Fibroblast of skin of abdomen (primary cell): ENCODE data around the gene METTL8.
"Not testable (repeated sequence)": the region's sequence is repeated elsewhere in the genome, so short reads cannot be mapped to it uniquely, and the experiment has no call there.

Source experiments
- DNase-seq: peaks from one replicate; pipeline ENCODE4 v3.0.0-alpha.2; 2013

Gene METTL8

DNA sequence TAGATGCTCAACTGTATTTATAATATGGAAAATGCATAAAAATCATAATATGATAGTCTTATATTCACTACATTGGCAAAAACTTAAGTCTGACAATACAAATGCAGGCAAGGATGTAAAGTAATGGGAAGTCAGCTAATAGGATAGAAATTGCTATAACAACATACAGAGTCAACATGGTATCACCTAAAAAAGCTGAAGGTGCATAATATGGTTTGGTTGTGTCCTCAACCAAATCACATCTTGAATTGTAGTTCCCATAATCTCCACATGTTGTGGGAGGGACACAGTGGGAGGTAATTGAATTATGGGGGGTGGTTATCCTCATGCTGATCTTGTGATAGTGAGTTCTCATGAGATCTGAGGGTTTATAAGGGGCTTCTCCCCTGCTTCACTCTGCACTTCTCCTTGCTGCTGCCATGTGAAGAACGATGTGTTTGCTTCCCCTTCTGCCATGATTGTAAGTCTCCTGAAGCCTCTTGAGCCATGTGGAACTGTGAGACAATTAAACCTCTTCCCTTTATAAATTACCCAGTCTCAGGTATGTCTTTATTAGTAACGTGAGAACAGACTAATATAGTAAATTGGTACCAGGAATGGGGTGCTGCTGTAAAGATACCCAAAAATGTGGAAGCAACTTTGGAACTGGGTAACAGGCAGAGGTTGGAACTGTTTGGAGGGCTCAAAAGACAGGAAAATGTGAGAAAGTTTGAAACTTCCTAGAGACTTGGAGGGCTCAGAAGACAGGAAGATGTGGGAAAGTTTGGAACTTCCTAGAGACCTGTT, 10.9 kb downstream of the METTL8 start:
- not testable (repeated sequence) for DNase-seq

DNA sequence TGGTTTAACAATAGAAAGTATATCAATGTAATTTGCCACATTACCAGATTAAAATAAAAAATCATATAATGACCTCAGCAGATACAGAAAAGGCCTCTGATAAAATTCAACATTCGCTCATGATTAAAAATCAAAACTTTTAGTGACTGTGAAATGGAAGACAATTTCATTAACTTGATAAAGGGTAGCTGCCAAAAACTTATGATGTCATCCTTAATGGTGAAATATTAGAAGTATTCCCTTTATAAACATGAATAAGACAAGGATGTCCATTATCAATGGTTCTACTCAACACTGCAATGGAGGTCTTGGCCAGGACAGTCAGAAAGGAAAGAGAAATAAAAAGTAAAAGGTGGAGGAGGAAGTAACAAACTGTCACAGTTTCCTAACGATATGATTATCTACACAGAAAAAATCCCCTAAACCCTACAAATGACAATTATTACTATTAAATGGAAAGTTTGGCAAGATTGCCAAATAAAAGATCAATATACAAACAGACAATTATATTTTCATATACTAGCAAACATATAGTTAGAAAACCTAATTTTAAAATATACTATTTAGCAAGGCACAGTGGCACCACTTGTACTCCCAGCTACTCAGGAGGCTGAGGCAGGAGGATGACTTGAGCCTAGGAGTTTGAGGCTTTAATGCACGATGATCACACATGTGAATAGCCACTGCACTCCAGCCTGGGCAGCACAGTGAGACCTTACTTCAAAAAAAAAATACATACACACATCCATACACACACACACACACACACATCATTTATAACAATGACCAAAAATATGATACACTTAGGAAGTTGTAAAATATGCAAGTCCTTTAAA, 12.8 kb downstream of the METTL8 start:
- no peak for DNase-seq

DNA sequence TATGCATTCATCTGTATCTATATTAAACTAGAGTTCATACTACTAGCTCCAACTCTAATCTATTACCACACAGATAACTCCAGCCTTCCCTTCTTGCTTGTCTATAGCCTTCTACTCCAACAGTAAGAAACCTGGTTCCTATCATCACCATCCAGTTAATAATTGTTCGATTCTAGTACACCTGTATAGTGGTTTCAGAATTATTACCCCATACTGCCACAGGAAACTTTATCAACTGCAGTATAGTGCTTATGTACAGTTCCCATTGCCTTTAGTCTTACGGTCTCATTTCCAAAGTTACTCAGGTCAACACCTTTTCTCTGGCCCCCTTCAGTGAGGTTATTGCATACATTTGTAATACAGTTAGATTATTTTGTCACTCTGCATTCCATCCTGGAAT, 14.5 kb downstream of the METTL8 start:
- no peak for DNase-seq

DNA sequence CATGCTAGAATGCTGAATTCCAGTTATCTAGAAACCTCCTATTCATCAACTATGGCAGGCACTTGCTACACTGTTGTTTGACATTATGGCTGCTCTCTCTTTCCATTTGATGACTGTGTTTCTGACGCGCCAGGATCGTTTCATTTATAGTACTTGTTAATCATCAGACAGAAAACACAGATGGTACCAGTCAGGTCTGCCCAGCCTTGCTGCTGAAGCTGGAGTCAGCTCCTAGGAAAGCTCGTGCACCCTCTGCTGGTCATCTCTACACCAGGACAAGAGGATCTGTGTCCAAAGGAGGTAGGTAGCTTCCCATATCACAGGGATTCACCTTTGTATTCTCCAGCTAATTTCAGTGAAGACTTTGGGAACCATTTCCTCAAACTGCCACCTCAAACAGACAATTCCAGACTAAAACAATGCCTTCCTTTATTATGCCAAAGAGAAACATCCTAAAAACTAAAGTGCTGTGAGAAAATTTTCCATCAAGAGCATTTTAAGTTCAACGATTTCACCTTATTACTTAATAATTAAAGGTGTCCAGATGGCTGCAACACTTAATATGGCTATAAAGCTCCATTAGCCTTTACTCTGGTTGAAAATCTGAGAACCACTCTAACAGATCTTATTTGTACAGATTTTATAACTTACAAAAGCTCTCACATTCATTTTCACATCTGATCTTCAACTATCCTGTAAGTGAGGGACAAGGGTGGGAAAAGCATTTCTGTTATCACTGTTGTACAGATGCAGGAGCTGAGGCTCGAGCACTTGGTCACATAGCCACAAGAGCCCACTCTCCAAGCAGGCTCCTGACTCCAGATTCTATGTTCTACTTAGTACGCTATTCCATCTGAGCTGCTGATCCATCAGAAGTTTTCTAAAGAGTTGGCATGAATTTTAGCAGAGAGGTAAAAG, 17.5 kb downstream of the METTL8 start:
- peak; percentile 93 for DNase-seq

DNA sequence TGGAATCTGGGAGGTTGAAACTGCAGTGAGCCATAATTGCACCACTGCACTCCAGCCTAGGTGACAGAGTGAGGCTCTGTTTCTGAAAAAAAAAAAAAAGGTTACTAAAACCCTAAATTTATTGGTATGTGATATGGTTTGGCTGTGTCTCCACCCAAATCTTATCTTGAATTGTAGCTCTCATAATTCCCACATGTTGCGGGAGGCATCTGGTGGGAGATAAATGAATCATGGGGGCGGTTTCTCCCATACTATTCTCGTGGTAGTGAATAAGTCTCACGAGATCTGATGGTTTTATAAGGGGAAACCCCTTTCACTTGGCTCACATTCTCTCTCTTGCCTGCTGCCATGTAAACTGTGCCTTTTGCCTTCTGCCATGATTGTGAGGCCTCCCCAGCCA, 19.1 kb downstream of the METTL8 start:
- DNase-seq = not testable (repeated sequence)

DNA sequence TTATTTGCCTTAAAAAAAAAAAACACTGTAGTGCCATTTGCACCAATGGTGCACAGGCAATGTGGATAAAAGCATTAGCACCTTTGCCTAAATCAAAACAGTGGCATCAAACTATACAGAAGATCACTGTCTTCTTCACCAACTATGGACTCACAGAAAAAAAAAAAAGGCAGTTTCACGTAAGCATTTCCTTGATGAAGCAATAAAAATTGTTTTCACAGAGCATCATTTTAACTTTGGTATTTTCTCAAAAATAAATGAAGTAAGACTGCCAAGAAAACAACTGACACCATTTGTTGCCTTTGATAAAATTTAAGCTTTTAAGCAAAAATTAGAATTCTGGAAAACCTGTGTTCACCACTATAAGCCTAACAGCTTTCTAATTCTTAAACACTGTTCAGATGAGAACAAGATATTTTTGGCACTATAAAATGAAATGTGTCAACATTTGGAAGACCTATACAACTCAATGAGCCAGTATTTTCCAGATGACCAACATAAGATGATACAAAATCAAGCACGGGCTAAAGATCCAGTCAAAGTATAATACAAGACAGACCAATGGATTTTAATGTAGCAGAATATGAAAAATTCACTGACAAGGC, 21.1 kb downstream of the METTL8 start:
- no peak for DNase-seq

DNA sequence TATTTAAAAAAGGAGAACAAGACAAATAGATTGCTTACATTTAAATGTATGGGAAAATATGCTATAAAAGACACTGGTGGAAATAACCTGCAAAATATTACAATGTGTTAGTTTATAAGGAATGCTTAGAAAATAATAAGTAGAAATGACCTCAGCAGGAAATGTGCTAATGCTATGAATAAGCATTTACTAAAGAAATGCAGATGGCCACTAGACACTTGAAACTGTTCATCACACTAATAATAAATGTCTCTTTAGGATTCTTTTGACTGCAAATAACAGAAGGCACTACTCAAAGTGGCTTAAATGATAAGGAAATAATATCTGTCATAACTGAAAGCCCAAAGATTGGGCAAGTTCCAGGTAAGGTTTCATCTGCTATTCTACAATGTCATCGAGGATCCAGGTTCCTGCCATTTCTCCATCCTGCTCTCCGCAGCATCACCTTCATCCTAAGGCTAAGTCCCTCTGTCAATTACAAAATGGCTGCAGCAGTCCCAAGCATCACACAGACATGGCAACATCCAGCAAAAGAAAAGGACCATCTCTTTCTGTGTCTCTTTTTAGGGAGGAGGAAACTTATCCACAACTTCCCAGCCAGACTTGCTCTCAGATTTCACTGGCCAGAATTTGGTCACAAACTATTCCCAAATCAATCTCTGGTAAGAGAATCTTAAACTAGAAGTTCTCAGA, 21.9 kb downstream of the METTL8 start:
- peak; percentile 41 for DNase-seq

DNA sequence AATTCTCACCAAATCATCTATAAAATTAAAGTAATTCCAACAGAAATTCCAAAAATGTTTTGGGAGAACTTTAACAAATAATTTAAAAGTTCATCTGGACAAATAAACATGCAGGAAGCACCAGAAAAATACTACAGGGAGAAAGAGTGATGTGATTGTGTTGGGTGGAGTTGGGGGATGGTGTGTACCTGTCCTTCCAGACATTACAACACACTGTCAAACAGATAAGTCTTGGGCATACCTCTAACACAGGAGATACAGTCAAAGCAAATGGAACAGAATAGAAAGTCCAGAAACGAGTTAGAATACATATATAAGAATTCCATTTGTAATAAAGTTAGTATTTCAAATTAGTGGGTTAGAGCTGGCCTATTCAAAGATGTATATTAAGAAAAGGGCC, 22.6 kb downstream of the METTL8 start:
- DNase-seq = no peak

DNA sequence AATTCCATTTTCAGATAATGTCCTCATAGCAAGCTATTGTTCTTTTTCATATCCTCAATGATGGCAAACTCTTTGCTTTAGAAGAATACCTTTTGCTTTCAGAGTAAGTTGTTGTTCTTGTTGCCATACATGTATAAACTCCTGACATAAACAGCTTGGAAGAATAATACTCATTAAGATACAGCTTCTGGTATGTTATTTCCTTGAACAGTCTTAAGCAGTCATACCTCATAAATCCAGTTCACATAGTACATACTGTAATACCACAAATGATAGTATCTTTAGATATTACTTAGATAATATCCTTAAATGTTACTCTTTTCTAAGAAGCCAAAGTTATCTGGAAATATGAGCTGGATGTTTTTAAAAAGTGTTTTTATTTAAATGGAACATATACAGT, 23.2 kb downstream of the METTL8 start:
- DNase-seq = no peak

DNA sequence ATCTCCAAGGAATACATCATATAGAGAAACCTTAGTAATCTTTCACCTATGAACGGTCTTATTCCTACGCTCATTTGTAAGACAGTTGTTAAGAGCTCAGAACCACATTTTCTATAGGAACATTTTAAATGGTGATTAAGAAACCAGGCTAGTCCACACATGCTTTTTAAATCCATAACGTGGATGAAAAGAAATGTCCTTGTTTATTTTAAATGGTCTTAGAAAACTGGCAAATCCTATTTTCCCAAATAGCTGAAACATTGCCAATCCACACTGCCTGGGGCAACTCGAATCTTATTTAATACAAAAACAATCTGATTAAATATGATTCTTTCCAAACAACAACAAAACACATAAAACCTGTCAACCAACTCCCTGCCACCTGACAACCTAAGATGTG, 23.7 kb downstream of the METTL8 start:
- no peak for DNase-seq

DNA sequence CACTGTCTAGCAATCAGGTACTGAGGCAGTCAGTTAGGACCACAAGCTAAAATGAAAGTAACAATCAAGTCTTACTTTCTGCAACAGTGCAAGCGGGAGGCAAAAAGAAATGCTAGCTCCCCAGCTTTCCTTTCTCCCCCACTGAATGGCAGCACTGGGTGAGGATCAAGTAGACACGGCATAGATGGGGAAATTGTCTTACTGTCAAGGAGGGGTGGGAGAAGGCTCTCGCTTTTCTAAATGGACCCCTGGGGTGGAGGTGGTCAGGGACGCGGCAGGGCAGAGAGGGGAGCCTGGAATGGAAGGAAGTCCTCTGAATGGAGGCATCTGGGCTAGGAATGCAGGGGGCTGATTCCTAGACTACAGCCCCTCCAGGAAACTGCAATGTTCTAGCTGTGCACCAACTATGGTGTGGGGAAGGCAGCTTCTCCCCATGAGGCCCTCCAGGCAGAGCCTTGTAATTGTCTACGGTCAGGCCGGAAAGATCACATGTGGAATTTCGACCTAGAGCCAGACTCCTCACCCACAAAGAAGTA, 24.3 kb downstream of the METTL8 start:
- no peak for DNase-seq

DNA sequence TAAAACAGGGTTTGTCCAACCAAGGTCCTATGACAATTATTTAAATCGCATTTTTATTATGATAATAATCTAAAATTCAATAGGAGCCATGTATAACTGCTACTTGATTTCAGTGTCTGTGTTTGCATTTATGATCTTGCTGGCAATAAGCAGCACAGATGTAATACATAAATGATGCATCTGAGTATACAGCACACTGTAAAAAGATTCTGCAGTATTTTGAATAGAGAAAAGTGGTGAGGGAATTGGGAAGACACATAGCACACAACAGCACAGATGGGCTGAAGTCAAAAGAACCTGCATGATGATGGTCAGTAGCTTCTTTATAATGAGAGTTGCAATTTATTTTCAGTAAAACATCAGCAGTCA, 26.1 kb downstream of the METTL8 start:
- DNase-seq = no peak

DNA sequence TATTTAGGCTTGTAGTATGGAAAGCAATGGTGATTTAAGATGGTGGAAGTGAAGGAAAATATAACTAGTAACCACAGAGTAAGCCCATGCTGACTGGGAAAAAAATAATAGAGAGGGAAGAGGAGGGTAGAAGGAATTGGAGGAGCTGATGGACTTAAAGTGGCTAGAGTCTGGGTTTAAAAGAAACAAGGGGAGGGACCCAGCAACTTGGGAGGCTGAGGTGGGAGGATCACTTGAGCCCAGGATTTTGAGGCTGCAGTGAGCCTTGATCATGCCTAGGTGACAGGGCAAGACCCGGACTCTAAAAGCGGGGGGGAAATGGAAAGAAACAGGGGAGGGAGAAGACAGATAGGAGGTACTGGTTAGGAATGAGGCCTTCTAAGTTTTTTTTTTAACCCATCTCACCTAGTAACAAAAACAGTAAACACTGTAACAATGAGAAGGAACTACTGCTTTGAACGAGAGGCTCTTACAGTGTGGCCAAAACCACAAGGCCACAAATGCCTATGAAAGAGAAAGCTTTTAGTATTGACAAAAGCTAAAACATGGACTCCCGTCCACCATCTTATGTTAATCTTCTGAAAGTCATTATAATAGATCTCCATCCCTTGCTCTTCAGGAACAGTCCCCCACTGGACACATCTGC, 26.6 kb downstream of the METTL8 start:
- DNase-seq = no peak

DNA sequence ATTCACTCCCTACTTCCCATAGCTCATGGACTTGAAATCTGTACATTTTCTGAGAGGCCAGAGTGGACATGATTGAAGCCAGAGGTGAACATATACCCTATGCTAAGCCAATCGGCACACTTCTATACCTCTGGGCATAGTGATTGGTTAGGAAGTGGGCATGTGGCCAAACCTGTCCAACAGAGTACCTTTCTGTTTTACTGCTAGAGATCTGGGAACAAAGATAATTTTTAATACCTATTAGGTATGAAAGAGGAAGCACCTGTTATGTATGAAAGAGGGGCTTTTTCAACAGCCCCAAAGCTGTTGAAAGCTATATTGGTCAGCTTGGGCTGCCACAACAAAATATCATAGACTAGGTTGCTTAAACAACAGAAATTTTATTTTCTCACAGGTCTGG, 27.7 kb downstream of the METTL8 start:
- no peak for DNase-seq

DNA sequence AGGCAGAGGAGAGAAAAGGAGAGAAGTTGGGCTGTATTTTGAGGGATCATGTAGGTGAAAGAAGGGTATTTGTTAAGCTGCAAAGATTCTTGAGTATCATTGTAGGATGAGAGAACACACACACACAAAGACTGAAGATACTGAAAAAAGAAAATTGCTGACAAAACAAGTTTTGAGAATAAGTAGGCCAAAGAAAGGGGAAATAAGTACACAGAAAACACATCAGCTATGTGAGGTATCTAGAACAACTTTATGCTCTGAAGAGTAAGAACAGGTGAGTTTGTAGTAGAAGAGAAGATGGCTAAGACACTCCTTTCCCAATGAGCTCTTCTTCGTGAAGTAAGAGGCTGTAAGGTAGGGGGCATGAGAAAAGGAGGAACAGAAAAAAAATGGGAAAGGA, 28.2 kb downstream of the METTL8 start:
- no peak for DNase-seq

DNA sequence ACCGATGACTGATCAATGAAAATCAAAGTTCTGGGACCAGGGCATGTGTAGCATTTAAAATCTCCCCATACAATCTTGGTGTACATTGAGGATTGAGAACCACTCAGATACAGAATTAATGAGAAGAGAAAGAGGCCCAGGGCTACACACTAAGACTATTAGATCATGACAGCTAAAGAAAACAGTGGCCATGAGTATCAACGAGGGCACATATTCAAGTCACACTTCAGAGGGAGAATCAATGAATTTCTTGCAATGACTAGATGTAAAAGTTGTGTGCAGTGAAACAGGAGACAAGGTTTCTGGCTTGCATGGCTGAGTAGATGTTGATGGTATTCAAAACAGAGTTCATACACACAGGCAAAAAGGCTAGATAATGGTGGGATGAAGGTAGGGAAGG, 29.1 kb downstream of the METTL8 start:
- no peak for DNase-seq

DNA sequence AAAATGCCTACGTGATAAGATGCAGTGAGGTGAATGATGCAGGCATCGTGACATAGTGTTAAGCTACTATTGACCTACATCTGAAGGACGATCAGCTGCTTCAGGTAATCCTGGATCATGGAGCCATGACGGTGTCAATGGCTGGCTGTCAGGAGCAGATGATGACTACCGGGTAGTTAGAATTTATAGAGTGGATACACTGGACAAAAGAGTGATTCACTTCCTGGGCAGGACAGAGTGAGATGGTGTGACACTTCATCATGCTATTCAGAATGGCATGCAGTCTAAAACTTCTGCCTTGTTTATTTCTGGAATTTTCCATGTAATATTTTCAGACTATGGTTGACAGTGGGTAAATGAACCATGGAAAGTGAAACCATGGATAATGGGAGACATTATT, 29.5 kb downstream of the METTL8 start:
- DNase-seq = peak; percentile 69

DNA sequence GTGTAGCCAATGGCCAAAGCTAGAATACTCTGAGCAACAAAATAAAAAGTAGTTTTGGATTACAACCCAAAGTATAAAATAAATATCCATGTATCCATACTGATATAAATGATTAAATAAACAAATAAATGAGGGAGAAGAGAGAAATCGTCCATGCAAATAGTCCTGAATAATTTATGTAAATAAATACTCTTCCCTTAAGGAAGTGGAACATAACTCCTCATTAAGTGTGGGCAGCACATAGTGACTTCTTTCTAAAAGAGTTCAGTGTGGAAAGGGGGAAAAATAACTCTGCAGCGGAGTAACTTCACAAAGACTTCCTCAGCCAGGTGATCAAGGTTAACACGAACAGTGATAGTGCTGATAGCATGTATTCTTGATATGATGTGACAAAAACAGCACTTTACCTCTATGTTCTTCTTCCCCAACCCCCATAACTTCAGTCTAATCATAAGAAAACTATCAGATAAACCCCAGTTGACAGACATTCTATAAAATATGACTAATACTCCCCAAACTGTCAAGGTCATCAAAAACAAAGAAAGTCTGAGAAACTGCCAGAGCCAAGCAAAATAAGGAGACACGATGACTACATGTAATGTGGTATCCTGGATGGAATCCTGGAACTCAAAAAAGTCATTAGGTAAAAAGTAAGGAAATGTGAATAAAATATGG, 30.7 kb downstream of the METTL8 start:
- peak; percentile 26 for DNase-seq

DNA sequence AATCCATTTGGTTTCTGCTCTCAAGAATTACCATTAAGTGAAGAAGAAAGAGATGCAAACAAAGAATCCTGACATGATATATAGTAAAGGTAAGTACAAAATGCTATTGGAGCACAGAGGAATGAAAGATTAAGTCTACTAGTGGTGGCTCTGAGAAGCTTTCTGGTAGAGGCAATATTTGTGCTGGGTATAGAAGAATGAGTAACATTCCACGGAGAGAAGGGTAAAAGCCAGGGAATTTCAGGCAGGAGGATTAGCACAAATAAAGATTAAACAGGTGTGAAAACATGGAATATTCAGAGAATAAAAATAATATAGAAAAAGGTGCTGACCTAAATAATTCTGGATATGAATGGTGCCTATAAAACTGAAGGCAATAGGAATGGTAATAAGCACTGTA, 31.8 kb downstream of the METTL8 start:
- DNase-seq = no peak

DNA sequence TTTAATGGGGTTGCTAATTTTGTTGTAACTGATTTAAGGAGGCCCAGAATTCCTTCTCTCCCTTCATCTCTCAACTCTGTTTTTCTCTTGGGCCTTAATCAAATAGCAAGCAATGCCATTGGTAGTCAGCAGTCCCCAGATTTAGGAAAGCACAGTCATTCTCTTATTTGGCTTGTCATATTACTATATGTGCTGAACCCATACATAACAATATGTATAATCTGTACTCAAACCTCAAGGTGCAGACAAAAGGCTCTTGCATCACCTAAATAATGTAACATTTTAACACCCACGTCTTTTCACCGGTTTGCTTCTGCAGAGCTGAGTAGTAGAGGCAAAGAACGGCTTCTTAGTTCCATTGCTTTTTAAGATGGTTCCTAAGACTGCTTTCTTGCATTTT, 33.4 kb downstream of the METTL8 start:
- DNase-seq = no peak

DNA sequence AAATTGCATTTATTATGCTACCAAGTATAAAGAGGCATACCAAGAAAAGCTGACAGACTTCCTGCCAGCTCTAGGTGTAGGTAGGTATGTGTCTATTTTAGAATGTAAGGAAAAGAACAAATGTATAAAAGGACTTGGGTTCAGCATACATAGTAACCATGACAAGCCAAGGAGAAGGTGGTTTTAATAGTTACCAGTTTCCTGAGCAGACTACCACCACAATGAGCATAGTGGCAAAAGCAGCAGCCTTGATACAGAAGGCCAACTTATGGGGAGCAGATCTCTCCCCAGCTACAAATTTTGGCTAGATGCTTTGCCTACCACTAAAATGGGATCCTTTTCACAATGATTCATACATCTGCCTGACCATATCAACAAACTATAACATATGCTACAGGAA, 34.5 kb downstream of the METTL8 start:
- no peak for DNase-seq
